ENCODE data around the gene PPM1E.

DNA sequence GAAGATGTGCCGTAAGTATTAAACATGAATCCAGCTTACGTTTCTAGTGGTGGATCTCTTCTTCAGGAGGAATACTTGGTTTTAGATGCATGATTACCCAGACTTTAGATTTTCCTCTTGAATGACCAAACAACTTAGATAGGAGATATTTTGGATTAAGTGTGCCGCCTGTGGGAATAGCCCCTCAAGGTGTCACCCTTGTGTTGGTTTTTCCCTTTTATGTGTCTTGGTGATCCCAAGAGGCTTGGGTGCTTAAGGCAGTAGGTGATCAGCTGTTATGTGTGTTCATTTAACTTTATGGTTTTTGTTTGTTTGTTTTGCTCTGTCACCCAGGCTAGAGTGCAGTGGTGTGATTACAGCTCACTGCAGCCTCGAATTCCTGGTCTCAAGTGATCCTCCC lies 115.1 kb downstream of the PPM1E start:
- TF ChIP-seq, protein P1, sequence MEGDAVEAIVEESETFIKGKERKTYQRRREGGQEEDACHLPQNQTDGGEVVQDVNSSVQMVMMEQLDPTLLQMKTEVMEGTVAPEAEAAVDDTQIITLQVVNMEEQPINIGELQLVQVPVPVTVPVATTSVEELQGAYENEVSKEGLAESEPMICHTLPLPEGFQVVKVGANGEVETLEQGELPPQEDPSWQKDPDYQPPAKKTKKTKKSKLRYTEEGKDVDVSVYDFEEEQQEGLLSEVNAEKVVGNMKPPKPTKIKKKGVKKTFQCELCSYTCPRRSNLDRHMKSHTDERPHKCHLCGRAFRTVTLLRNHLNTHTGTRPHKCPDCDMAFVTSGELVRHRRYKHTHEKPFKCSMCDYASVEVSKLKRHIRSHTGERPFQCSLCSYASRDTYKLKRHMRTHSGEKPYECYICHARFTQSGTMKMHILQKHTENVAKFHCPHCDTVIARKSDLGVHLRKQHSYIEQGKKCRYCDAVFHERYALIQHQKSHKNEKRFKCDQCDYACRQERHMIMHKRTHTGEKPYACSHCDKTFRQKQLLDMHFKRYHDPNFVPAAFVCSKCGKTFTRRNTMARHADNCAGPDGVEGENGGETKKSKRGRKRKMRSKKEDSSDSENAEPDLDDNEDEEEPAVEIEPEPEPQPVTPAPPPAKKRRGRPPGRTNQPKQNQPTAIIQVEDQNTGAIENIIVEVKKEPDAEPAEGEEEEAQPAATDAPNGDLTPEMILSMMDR (IDR thresholded peaks at IDR 0.05; ENCODE audit: insufficient read depth, low read length, poor library complexity, severe bottlenecking): no peak
- no peak for TF ChIP-seq EZH2phosphoT487 (conservative IDR thresholded peaks at IDR 0.05; ENCODE audit: low read length)
